WTC11 (cell line): ENCODE results near the gene NSUN3. TPM values are rescaled to one million over a fixed set of nuclear protein-coding genes. Genes with fewer than 3 reads are reported as not detected.

Experiments
- ATAC-seq: fragments of 200-7000 bp; cut with Tn5 transposase; 2 replicates; pipeline ENCODE4 v1.10.0; 2021; ENCODE audit warnings: mild to moderate bottlenecking, moderate library complexity
- CTCF ChIA-PET: fragments of 300-600 bp; sonication (Branson Sonifier 250); formaldehyde crosslinking; loops from one replicate; lab custom pipeline; 2021; ENCODE audit warnings: antibody characterized with exemption; lab: Charles Lee
- POLR2A ChIA-PET: fragments of 350-600 bp; sonication (Branson Sonifier 250); formaldehyde crosslinking; loops from one replicate; lab custom pipeline; 2021; ENCODE audit warnings: antibody characterized with exemption; lab: Charles Lee
- DNase-seq: peaks from one replicate; pipeline ENCODE4 v3.0.0; 2021; ENCODE audit warnings: low spot score
- H3K27ac Mint-ChIP-seq: 2 replicates; pipeline ENCODE4 v1.8.0; 2021; ENCODE audit warnings: mixed read lengths
- H3K27me3 Mint-ChIP-seq: 2 replicates; pipeline ENCODE4 v1.8.0; 2021; ENCODE audit warnings: low read depth, mild to moderate bottlenecking, moderate library complexity, mixed read lengths
- H3K36me3 Mint-ChIP-seq: 2 replicates; pipeline ENCODE4 v1.8.0; 2021; ENCODE audit warnings: mixed read lengths
- H3K4me1 Mint-ChIP-seq: 2 replicates; pipeline ENCODE4 v1.8.0; 2022; ENCODE audit warnings: mixed read lengths
- H3K4me3 Mint-ChIP-seq: 2 replicates; pipeline ENCODE4 v1.8.0; 2021; ENCODE audit warnings: mild to moderate bottlenecking, moderate library complexity, mixed read lengths
- H3K9me3 Mint-ChIP-seq: 2 replicates; pipeline ENCODE4 v1.8.0; 2021; ENCODE audit warnings: mixed read lengths
- FOXJ3 ChIP-seq: sonication (generic); formaldehyde crosslinking; IDR thresholded peaks from 2 replicates; pipeline ENCODE4 v1.9.0; 2021; ENCODE audit warnings: missing genetic modification reagents, mild to moderate bottlenecking, borderline replicate concordance
- GTF2I ChIP-seq: fragments of 250-450 bp; sonication (Bioruptor Pico); conservative IDR thresholded peaks from 2 replicates; pipeline ENCODE4 v1.4.0; 2021; ENCODE audit warnings: mild to moderate bottlenecking
- HMGA2 ChIP-seq: fragments of 250-450 bp; sonication (Bioruptor Pico); IDR thresholded peaks from 2 replicates; pipeline ENCODE4 v1.4.0; 2021; ENCODE audit warnings: mild to moderate bottlenecking, moderate library complexity
- NFYB ChIP-seq: sonication (generic); formaldehyde crosslinking; conservative IDR thresholded peaks from 2 replicates; pipeline ENCODE4 v1.8.0; 2022; ENCODE audit warnings: low read depth, missing genetic modification reagents
- NR3C1 ChIP-seq: sonication (generic); formaldehyde crosslinking; conservative IDR thresholded peaks from 2 replicates; pipeline ENCODE4 v1.8.1; 2023; ENCODE audit warnings: low read depth, mild to moderate bottlenecking, missing genetic modification reagents
- SMAD4 ChIP-seq: sonication (generic); formaldehyde crosslinking; IDR thresholded peaks from 2 replicates; pipeline ENCODE4 v1.8.0; 2022; ENCODE audit warnings: mild to moderate bottlenecking, missing genetic modification reagents
- TEAD1 ChIP-seq: sonication (generic); formaldehyde crosslinking; IDR thresholded peaks from 2 replicates; pipeline ENCODE4 v1.8.0; 2022; ENCODE audit warnings: mild to moderate bottlenecking, missing genetic modification reagents
- ZNF263 ChIP-seq: sonication (generic); formaldehyde crosslinking; IDR thresholded peaks from 2 replicates; pipeline ENCODE4 v1.8.1; 2022; ENCODE audit warnings: low read depth, mild to moderate bottlenecking, moderate library complexity, missing genetic modification reagents
- ZNF317 ChIP-seq: sonication (generic); formaldehyde crosslinking; IDR thresholded peaks from 2 replicates; pipeline ENCODE4 v1.8.1; 2023; ENCODE audit warnings: low read depth, mild to moderate bottlenecking, moderate library complexity, missing genetic modification reagents, borderline replicate concordance
- ZNF671 ChIP-seq: fragments of 250-450 bp; sonication (Bioruptor Pico); IDR thresholded peaks from 2 replicates; pipeline ENCODE4 v1.8.0; 2021; ENCODE audit warnings: mild to moderate bottlenecking
- total RNA-seq: library from RNA; stranded (reverse); gene quantifications from 3 replicates; pipeline ENCODE4 v1.2.3, GENCODE V29; 2021
- TF ChIP-seq, protein P1 (sequence below): sonication (generic); formaldehyde crosslinking; IDR thresholded peaks from 2 replicates; pipeline ENCODE4 v1.8.0; 2022; ENCODE audit warnings: mild to moderate bottlenecking, missing genetic modification reagents
- TF ChIP-seq, protein P2 (sequence below): fragments of 250-450 bp; sonication (Bioruptor Pico); conservative IDR thresholded peaks from 2 replicates; pipeline ENCODE4 v1.9.0; 2021; ENCODE audit warnings: mild to moderate bottlenecking
- TF ChIP-seq, protein P3 (sequence below): sonication (generic); formaldehyde crosslinking; IDR thresholded peaks from 2 replicates; pipeline ENCODE4 v1.8.1; 2023; ENCODE audit warnings: mild to moderate bottlenecking, missing genetic modification reagents, borderline replicate concordance
- TF ChIP-seq, protein P4 (sequence below): fragments of 250-450 bp; sonication (Bioruptor Pico); IDR thresholded peaks from 2 replicates; pipeline ENCODE4 v2.1.2; 2022; ENCODE audit warnings: mild to moderate bottlenecking, moderate library complexity
- TF ChIP-seq, protein P5 (sequence below): sonication (generic); formaldehyde crosslinking; IDR thresholded peaks from 2 replicates; pipeline ENCODE4 v1.8.0; 2023; ENCODE audit warnings: mild to moderate bottlenecking, missing genetic modification reagents
- TF ChIP-seq, protein P6 (sequence below): sonication (generic); formaldehyde crosslinking; IDR thresholded peaks from 2 replicates; pipeline ENCODE4 v1.8.0; 2022; ENCODE audit warnings: mild to moderate bottlenecking, missing genetic modification reagents

NSUN3 gene
- total RNA-seq, 1 experiment from 2014 or later, result 8.2 TPM

DNA sequence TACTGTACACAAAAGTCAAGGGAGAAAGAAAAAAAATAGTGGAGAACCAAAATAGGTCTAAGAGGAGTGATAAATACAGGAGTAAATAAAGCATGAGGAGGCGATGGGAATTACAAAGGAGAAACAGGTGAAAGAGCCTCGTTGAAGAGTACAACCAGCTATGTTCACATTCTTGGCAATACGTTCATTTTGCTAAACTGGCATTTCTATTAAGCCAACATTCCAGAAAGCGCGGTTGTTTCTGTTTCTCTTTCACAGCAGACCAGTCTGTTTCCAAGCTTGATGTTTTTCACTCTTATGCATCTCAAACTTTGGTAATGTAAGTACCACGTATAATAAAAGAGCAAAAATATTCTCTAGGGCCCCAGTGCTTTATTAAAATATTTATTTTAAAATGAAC is 74.5 kb downstream of the NSUN3 start:
- CTCF ChIA-PET, result interaction anchor here (0.7 kb wide), 1 partner anchor 35 kb away, joined by 3 read pairs; no protein-coding TSS in a partner anchor
- no peaks in the 10 kb centered on the region for H3K27me3 Mint-ChIP-seq

DNA sequence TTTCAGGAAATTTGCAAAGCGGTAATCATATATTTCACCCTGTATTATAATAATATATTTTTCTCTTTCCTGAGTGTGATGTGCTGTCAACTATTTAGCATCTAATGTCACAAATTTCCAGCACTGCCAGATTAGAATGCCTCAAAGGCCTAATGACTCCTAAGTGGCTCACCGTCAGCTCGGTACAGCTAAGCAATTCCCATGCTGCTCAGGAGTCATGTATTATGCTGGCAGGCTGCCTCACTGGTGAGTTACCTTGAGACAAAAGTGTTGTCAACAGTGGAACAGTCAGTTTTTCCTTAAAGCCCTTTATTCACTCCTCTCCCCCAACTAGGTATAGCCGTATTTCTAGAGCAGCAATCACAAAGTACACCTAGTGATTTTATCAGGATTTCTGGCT is 83.6 kb downstream of the NSUN3 start:
- peaks cover 14% of the 10 kb centered on the region for H3K36me3 Mint-ChIP-seq
- peaks cover 32% of the 10 kb centered on the region for H3K4me1 Mint-ChIP-seq
- POLR2A ChIA-PET, result no interaction called here
- H3K27ac Mint-ChIP-seq, result peak overlapping the region; percentile 95
- CTCF ChIA-PET, result interaction anchor here (1.1 kb wide), 1 partner anchor 103 kb away, joined by 7 read pairs; no protein-coding TSS in a partner anchor
- peak; percentile 64 for ATAC-seq
- 0 out of 2 replicates have a peak overlapping the region, but pooled peaks have one; percentile 22 for H3K4me3 Mint-ChIP-seq
- TF ChIP-seq, protein P1, sequence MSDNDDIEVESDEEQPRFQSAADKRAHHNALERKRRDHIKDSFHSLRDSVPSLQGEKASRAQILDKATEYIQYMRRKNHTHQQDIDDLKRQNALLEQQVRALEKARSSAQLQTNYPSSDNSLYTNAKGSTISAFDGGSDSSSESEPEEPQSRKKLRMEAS (CRISPR knock-in tag), result no peak
- TF ChIP-seq, protein P2, sequence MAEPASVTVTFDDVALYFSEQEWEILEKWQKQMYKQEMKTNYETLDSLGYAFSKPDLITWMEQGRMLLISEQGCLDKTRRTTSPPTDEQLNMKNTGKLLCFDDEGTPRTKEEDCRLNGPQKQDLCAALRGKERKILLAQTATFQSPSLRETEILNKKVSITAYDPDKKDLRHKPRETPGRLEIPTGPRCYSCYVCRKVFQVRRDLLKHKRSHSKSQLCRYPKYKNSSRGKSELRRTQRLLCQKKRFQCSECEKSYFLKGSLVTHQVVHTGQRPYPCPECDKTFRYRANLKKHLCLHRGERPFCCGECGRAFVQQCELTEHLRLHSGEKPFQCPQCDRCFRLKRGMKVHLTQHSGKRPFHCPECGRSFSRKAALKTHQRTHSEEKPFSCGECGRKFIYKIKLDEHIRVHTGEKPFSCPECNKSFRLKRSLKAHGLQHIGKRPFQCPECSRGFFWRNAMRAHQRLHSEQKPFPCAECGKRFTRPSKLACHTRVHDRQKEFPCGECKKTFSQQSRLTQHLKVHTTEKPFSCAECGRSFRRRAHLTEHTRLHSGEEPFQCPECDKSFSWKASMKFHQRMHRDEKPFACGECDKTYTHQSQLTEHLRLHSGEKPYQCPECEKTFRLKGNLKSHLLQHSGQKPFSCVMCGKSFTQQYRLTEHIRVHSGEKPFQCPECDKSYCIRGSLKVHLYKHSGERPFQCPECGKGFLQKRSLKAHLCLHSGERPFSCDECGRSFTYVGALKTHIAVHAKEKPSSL (CRISPR knock-in tag), result no peak
- TF ChIP-seq HMGA2 (no peak), ZNF671 (no peak), ZNF263 (CRISPR knock-in tag) (no peak), NFYB (CRISPR knock-in tag) (no peak), TEAD1 (CRISPR knock-in tag) (no peak), NR3C1 (no peak), FOXJ3 (CRISPR knock-in tag) (no peak), SMAD4 (CRISPR knock-in tag) (no peak)
- H3K27me3 Mint-ChIP-seq, result no peaks in the 10 kb centered on the region
- no peak for DNase-seq
- peaks cover 28% of the 10 kb centered on the region for H3K9me3 Mint-ChIP-seq

More for the DNA sequence above, 74.5 kb downstream of the NSUN3 start:
- no peak for DNase-seq
- POLR2A ChIA-PET, result no interaction called here
- no peak for ATAC-seq
- peaks cover 19% of the 10 kb centered on the region for H3K4me1 Mint-ChIP-seq
- no peak overlapping the region for H3K27ac Mint-ChIP-seq
- peaks cover 9% of the 10 kb centered on the region for H3K9me3 Mint-ChIP-seq
- TF ChIP-seq, protein P3, sequence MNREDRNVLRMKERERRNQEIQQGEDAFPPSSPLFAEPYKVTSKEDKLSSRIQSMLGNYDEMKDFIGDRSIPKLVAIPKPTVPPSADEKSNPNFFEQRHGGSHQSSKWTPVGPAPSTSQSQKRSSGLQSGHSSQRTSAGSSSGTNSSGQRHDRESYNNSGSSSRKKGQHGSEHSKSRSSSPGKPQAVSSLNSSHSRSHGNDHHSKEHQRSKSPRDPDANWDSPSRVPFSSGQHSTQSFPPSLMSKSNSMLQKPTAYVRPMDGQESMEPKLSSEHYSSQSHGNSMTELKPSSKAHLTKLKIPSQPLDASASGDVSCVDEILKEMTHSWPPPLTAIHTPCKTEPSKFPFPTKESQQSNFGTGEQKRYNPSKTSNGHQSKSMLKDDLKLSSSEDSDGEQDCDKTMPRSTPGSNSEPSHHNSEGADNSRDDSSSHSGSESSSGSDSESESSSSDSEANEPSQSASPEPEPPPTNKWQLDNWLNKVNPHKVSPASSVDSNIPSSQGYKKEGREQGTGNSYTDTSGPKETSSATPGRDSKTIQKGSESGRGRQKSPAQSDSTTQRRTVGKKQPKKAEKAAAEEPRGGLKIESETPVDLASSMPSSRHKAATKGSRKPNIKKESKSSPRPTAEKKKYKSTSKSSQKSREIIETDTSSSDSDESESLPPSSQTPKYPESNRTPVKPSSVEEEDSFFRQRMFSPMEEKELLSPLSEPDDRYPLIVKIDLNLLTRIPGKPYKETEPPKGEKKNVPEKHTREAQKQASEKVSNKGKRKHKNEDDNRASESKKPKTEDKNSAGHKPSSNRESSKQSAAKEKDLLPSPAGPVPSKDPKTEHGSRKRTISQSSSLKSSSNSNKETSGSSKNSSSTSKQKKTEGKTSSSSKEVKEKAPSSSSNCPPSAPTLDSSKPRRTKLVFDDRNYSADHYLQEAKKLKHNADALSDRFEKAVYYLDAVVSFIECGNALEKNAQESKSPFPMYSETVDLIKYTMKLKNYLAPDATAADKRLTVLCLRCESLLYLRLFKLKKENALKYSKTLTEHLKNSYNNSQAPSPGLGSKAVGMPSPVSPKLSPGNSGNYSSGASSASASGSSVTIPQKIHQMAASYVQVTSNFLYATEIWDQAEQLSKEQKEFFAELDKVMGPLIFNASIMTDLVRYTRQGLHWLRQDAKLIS (CRISPR knock-in tag), result no peak
- TF ChIP-seq, protein P4, sequence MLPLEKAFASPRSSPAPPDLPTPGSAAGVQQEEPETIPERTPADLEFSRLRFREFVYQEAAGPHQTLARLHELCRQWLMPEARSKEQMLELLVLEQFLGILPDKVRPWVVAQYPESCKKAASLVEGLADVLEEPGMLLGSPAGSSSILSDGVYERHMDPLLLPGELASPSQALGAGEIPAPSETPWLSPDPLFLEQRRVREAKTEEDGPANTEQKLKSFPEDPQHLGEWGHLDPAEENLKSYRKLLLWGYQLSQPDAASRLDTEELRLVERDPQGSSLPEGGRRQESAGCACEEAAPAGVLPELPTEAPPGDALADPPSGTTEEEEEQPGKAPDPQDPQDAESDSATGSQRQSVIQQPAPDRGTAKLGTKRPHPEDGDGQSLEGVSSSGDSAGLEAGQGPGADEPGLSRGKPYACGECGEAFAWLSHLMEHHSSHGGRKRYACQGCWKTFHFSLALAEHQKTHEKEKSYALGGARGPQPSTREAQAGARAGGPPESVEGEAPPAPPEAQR (CRISPR knock-in tag), result no peak
- TF ChIP-seq, protein P5, sequence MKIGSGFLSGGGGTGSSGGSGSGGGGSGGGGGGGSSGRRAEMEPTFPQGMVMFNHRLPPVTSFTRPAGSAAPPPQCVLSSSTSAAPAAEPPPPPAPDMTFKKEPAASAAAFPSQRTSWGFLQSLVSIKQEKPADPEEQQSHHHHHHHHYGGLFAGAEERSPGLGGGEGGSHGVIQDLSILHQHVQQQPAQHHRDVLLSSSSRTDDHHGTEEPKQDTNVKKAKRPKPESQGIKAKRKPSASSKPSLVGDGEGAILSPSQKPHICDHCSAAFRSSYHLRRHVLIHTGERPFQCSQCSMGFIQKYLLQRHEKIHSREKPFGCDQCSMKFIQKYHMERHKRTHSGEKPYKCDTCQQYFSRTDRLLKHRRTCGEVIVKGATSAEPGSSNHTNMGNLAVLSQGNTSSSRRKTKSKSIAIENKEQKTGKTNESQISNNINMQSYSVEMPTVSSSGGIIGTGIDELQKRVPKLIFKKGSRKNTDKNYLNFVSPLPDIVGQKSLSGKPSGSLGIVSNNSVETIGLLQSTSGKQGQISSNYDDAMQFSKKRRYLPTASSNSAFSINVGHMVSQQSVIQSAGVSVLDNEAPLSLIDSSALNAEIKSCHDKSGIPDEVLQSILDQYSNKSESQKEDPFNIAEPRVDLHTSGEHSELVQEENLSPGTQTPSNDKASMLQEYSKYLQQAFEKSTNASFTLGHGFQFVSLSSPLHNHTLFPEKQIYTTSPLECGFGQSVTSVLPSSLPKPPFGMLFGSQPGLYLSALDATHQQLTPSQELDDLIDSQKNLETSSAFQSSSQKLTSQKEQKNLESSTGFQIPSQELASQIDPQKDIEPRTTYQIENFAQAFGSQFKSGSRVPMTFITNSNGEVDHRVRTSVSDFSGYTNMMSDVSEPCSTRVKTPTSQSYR (CRISPR knock-in tag), result no peak
- no peak for TF ChIP-seq GTF2I (CRISPR knock-in tag)
- TF ChIP-seq, protein P1 (CRISPR knock-in tag), result no peak
- TF ChIP-seq ZNF317 (CRISPR knock-in tag), result no peak
- TF ChIP-seq, protein P6, sequence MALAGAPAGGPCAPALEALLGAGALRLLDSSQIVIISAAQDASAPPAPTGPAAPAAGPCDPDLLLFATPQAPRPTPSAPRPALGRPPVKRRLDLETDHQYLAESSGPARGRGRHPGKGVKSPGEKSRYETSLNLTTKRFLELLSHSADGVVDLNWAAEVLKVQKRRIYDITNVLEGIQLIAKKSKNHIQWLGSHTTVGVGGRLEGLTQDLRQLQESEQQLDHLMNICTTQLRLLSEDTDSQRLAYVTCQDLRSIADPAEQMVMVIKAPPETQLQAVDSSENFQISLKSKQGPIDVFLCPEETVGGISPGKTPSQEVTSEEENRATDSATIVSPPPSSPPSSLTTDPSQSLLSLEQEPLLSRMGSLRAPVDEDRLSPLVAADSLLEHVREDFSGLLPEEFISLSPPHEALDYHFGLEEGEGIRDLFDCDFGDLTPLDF (CRISPR knock-in tag), result no peak
- H3K4me3 Mint-ChIP-seq, result no peak overlapping the region
- H3K36me3 Mint-ChIP-seq, result peaks cover 7% of the 10 kb centered on the region; the same call in 1 of the 2 replicates
